ENCODE measurements around the gene PHACTR1. TPM values are rescaled to one million over a fixed set of nuclear protein-coding genes. Genes with fewer than 3 reads are reported as not detected.
A peak's percentile ranks its signal among the peaks of the same experiment; 100 is the strongest.

Gene PHACTR1
- total and polyA plus RNA-seq, 9 of the 15 experiments (the other 6 are each of a cell fraction or from before 2014, with no cell fraction given): 11.5 to 32.6 (median 22.0) TPM

DNA sequence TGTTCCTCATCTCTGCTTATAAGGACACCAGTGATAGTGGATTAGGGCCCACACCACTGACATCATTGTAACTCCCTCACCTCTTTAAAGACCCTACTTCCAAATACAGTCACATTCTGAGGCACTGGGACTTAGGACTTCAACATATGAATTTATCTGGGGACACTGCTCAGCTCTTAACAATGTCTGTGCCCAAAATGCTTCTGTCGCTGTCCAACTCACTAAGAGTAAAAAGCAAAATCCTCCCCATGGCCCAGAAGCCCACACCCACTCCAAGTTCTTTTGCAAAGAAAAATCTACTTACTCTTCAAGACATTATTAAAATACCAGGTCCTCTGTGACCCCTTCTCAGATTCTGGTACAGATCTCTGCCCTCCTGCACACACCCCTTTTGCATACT is 495.5 kb downstream of the PHACTR1 start:
- intact Hi-C loops (cut with micrococcal nuclease): loop anchor here (5.0 kb wide), 1 partner anchor 75 kb away; no protein-coding TSS in a partner anchor
- ATAC-seq (no peak), FAIRE-seq (no peak), DNase-seq (ENCODE audit: extremely low read depth in 1 of 4, low spot score in 3 of 4) (no peak)
- Histone ChIP-seq H3K4me2 (ENCODE audit: insufficient read depth, low read length) (no peak overlapping the region), H3K4me3 (no peak overlapping the region), H3K79me2 (ENCODE audit: control insufficient read depth, insufficient read depth, low read length) (no peaks in the 10 kb centered on the region), H4K20me1 (replicated peaks; ENCODE audit: control insufficient read depth, insufficient read depth, low read length) (no peaks in the 10 kb centered on the region), H3K4me1 (replicated peaks in 1 of 2; ENCODE audit: control insufficient read depth in 2 of 2, insufficient read depth in 2 of 2, low read length in 2 of 2) (no peaks in the 10 kb centered on the region), H3K9ac (ENCODE audit: insufficient read depth in 1 of 2, low read depth in 2 of 2, low read length in 2 of 2) (no peak overlapping the region), H3K27ac (ENCODE audit: extremely low read depth, low read depth, low read length) (no peak overlapping the region), H3K27me3 (ENCODE audit: control insufficient read depth in 2 of 2, insufficient read depth in 2 of 2, low read length in 2 of 2) (peaks cover 30 to 43% of the 10 kb centered on the region in 2 experiments), H3K9me1 (ENCODE audit: control insufficient read depth, insufficient read depth, low read length) (no peaks in the 10 kb centered on the region), H3K36me3 (ENCODE audit: control insufficient read depth, insufficient read depth, low read length) (no peaks in the 10 kb centered on the region), H2AFZ (ENCODE audit: low read depth, low read length) (no peak overlapping the region), H3K9me3 (replicated peaks; ENCODE audit: control insufficient read depth, insufficient read depth, low read depth, low read length) (no peaks in the 10 kb centered on the region)
- ChIA-PET CTCF (ENCODE audit: low intra/inter-chr PET ratio) (no interaction called here), POLR2A (no interaction called here)
- in situ Hi-C loops (cut with MboI): no loop called here
- no TSS peak for BruUV-seq (replicated peaks)
- 7% methylated on average over 1 of the region's 1 CpG for WGBS (ENCODE audit: insufficient coverage, low coverage, missing lambda C conversion rate)
- TF ChIP-seq, protein P1, sequence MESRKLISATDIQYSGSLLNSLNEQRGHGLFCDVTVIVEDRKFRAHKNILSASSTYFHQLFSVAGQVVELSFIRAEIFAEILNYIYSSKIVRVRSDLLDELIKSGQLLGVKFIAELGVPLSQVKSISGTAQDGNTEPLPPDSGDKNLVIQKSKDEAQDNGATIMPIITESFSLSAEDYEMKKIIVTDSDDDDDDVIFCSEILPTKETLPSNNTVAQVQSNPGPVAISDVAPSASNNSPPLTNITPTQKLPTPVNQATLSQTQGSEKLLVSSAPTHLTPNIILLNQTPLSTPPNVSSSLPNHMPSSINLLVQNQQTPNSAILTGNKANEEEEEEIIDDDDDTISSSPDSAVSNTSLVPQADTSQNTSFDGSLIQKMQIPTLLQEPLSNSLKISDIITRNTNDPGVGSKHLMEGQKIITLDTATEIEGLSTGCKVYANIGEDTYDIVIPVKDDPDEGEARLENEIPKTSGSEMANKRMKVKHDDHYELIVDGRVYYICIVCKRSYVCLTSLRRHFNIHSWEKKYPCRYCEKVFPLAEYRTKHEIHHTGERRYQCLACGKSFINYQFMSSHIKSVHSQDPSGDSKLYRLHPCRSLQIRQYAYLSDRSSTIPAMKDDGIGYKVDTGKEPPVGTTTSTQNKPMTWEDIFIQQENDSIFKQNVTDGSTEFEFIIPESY (CRISPR knock-in tag; IDR thresholded peaks at IDR 0.05): no peak
- TF ChIP-seq, protein P2, sequence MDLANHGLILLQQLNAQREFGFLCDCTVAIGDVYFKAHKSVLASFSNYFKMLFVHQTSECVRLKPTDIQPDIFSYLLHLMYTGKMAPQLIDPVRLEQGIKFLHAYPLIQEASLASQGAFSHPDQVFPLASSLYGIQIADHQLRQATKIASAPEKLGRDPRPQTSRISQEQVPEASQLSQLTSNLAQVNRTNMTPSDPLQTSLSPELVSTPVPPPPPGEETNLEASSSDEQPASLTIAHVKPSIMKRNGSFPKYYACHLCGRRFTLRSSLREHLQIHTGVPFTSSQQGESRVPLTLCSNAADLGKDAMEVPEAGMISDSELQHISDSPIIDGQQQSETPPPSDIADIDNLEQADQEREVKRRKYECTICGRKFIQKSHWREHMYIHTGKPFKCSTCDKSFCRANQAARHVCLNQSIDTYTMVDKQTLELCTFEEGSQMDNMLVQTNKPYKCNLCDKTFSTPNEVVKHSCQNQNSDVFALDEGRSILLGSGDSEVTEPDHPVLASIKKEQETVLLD (IDR thresholded peaks at IDR 0.05): no peak
- TF ChIP-seq, protein P3, sequence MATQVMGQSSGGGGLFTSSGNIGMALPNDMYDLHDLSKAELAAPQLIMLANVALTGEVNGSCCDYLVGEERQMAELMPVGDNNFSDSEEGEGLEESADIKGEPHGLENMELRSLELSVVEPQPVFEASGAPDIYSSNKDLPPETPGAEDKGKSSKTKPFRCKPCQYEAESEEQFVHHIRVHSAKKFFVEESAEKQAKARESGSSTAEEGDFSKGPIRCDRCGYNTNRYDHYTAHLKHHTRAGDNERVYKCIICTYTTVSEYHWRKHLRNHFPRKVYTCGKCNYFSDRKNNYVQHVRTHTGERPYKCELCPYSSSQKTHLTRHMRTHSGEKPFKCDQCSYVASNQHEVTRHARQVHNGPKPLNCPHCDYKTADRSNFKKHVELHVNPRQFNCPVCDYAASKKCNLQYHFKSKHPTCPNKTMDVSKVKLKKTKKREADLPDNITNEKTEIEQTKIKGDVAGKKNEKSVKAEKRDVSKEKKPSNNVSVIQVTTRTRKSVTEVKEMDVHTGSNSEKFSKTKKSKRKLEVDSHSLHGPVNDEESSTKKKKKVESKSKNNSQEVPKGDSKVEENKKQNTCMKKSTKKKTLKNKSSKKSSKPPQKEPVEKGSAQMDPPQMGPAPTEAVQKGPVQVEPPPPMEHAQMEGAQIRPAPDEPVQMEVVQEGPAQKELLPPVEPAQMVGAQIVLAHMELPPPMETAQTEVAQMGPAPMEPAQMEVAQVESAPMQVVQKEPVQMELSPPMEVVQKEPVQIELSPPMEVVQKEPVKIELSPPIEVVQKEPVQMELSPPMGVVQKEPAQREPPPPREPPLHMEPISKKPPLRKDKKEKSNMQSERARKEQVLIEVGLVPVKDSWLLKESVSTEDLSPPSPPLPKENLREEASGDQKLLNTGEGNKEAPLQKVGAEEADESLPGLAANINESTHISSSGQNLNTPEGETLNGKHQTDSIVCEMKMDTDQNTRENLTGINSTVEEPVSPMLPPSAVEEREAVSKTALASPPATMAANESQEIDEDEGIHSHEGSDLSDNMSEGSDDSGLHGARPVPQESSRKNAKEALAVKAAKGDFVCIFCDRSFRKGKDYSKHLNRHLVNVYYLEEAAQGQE (IDR thresholded peaks at IDR 0.05; ENCODE audit: borderline replicate concordance): peak; percentile 34; the same call in 1 of the 2 replicates
- TF ChIP-seq, protein P3 (CRISPR knock-in tag; IDR thresholded peaks at IDR 0.05; ENCODE audit: low read depth): no peak
